Large intestine (tissue), 3 donors: Measurements from ENCODE around the gene GP2. TPM values are rescaled to one million over a fixed set of nuclear protein-coding genes. Genes with fewer than 3 reads are reported as not detected.

Experiments used
- DNase-seq, 2 donors: peaks; one replicate each; pipeline versions ENCODE4 v3.0.0 to v3.0.0-alpha.2; 2013
- H3K27ac ChIP-seq: one replicate; pipeline ENCODE4 v1.5.1; 2013; ENCODE audit warnings: low read length
- H3K27me3 ChIP-seq: 2 replicates; pipeline ENCODE4 v1.6.1; 2013; ENCODE audit warnings: low read length; ENCODE audit not compliant: control insufficient read depth, insufficient read depth
- H3K36me3 ChIP-seq: 2 replicates; pipeline ENCODE4 v1.6.1; 2013; ENCODE audit warnings: low read length; ENCODE audit not compliant: control insufficient read depth, insufficient read depth
- H3K4me1 ChIP-seq: one replicate; pipeline ENCODE4 v1.6.1; 2013; ENCODE audit warnings: low read length; ENCODE audit not compliant: control insufficient read depth, insufficient read depth
- H3K4me3 ChIP-seq: one replicate; pipeline ENCODE4 v1.5.1; 2013; ENCODE audit warnings: low read length
- H3K9me3 ChIP-seq: one replicate; pipeline ENCODE4 v1.6.1; 2013; ENCODE audit warnings: mild to moderate bottlenecking, low read depth, low read length, moderate library complexity; ENCODE audit not compliant: control insufficient read depth
- WGBS: methylation state at CpG from one replicate; pipeline ENCODE4 v1.1.5; 2013; ENCODE audit warnings: low lambda C conversion rate; ENCODE audit not compliant: insufficient coverage; 5-methylcytosine and 5-hydroxymethylcytosine counted together
- polyA plus RNA-seq: library from polyadenylated mRNA; unstranded; fragments of 120-200 nt; gene quantifications from one replicate; pipeline ENCODE4 v1.2.1, GENCODE V29; 2013

GP2 gene
- polyA plus RNA-seq, 1 donor: 5.4 TPM

DNA sequence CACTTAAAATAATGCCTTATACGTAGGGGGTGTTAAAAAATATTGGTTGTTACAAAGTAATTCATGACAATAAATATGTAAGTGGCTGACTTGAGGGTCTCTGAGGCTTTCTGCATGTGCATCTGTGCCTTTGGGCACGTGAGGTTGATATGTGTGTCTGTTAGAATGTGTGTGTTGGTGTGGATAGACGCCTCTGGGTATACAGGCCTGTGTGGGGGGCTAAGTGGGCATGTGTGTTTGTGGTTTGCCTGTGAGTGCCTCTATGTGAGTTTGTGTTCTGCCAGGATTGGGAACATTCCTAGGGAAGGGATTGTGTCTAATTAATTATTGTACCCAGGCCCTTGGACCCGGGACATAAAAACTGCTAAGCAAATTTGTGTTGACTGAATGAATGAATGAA, 19.0 kb downstream of the GP2 start:
- no peaks in the 10 kb centered on the region for H3K4me1 ChIP-seq
- H3K4me3 ChIP-seq: no peak overlapping the region
- no peak for DNase-seq
- no peak overlapping the region for H3K27ac ChIP-seq
- H3K9me3 ChIP-seq: no peaks in the 10 kb centered on the region
- no peaks in the 10 kb centered on the region for H3K27me3 ChIP-seq
- no peaks in the 10 kb centered on the region for H3K36me3 ChIP-seq
- 90% methylated on average over 2 of the region's 4 CpGs for WGBS

DNA sequence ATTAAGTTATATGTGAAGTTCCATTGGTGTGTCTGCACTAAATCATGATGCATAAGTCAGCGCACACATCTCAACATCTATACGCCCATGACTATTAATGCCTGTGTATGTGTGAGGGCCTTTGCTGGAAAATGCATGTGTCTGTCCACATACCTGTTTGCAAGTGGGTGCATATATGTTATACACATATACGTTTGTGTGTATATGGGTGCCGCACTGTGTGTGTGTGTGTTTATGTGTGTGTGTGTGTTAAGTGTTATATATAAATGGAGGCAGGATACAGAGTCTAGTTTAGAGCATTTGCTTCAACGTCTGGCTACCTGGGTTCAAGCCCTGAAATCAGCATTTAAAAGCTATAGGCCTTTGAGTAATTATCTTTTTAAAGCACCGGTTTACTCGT, 19.5 kb downstream of the GP2 start:
- H3K9me3 ChIP-seq: no peaks in the 10 kb centered on the region
- no peak overlapping the region for H3K4me3 ChIP-seq
- DNase-seq: no peak
- H3K36me3 ChIP-seq: no peaks in the 10 kb centered on the region
- no peak overlapping the region for H3K27ac ChIP-seq
- WGBS: no CpG with 5 or more reads among the region's 7 CpGs
- no peaks in the 10 kb centered on the region for H3K27me3 ChIP-seq
- H3K4me1 ChIP-seq: no peaks in the 10 kb centered on the region

DNA sequence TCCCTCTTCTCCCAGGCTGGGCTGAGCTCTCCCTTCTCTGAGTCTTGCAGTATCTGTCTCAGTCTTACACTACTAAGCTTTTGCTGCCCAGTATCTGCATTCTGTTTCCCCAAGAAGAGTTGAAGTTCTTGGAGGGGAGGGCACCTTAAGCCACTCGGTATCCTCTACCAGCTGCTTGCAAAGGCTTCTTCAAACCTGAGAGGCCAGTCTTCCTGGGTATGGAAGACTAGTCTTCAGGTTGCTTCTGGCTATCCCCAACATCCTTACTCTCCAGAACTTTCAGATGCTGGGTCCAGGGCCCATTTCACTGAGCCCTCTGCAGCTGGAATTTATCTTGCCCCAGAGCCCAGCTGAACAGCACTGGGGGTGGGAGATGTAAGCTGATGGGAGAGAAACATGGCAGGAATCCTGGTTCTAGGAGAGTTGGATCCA, 20.1 kb downstream of the GP2 start:
- WGBS: no CpG with 5 or more reads among the region's 1 CpG
- Histone ChIP-seq H3K27me3 (no peaks in the 10 kb centered on the region), H3K27ac (no peak overlapping the region), H3K36me3 (no peaks in the 10 kb centered on the region), H3K4me1 (no peaks in the 10 kb centered on the region), H3K9me3 (no peaks in the 10 kb centered on the region), H3K4me3 (no peak overlapping the region)
- DNase-seq: no peak

DNA sequence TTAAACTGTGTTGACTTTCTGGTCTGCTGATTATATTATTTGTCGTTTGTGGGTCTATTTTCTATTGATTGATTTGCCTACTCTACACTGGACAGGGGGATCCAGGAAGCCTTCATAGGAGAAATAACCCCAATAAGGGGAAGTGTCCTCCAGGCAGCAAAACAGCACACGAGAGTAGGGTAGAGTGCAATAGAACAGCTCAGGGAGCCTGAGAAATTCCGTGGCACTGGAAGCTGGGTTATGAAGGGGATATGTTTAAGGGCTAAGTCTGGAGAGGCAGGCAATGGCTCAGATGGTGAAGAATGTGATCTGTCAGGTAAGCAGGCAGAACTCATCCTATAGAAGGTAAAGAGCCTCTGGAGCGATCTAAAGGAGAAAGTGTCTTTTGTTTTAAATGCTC, 20.9 kb downstream of the GP2 start:
- Histone ChIP-seq H3K4me3 (no peak overlapping the region), H3K4me1 (no peaks in the 10 kb centered on the region)
- WGBS: 100% methylated on average over 1 of the region's 4 CpGs

DNA sequence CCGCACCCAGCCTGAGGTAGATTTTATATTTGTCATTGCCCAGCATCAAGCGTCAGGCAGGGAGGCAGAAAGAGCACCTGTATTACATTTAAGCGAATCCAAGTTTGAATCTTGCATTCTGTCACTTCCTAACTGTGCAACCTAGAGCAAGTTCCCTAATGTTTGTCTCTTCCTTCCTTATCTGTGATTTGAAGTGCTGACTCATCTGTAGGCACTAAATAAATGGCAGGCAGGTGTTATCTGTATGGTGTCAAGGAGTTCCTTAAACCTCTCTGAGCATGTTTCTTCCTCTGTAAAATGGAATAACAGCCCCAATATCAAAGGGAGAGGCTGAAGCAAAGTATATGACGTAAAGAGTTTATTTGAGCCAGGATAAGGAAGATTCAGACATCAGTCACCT, 24.3 kb downstream of the GP2 start:
- Histone ChIP-seq H3K36me3 (no peaks in the 10 kb centered on the region), H3K27me3 (no peaks in the 10 kb centered on the region), H3K4me3 (no peak overlapping the region), H3K4me1 (no peaks in the 10 kb centered on the region), H3K9me3 (no peaks in the 10 kb centered on the region), H3K27ac (no peak overlapping the region)
- no CpG with 5 or more reads among the region's 4 CpGs for WGBS
- DNase-seq: no peak

More for the DNA sequence above, 20.9 kb downstream of the GP2 start:
- H3K9me3 ChIP-seq: no peaks in the 10 kb centered on the region
- no peak for DNase-seq
- H3K27me3 ChIP-seq: no peaks in the 10 kb centered on the region
- H3K27ac ChIP-seq: no peak overlapping the region
- H3K36me3 ChIP-seq: no peaks in the 10 kb centered on the region

DNA sequence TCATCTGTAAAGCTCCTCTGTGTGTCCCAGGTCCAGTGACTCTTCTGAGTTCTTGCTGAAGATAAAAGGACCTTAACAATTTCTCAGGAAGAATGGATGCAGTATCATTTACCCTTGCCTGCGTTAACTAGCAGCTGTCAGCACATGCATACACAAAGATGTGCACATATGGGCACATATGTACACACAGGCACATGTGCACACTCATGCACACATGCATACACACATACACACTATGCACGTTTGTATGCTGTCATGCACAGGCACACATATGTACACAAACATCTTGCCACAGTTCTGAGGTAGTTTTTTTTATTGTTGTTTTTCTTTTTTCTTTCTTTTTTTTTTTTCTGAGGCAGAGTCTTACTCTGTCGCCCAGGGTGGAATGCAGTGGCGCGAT, 24.9 kb downstream of the GP2 start:
- Histone ChIP-seq H3K36me3 (no peaks in the 10 kb centered on the region), H3K27ac (no peak overlapping the region), H3K4me1 (no peaks in the 10 kb centered on the region), H3K27me3 (no peaks in the 10 kb centered on the region), H3K4me3 (no peak overlapping the region), H3K9me3 (no peaks in the 10 kb centered on the region)
- no peak for DNase-seq
- no CpG with 5 or more reads among the region's 5 CpGs for WGBS

DNA sequence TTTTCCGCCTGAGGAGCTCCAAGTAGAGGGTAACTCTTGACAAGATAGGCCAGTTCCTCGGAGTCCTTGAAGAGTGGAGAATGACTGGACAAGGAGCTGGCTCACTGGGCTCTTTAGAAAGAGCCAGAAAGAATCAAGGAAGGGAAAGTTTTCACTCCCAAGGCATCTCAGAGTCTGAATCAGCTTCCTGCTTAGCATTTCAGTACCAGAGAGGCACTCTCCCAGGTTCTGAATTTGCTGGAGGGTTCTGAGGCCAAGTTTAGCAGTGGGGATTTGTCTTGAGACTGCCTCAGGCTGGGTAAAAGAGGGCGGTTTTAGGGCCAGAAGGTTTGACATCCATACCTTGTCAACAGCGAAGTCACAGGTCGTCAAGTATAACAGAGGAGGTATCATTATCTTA, 25.5 kb downstream of the GP2 start:
- no peaks in the 10 kb centered on the region for H3K9me3 ChIP-seq
- no peak for DNase-seq
- H3K27ac ChIP-seq: no peak overlapping the region
- H3K27me3 ChIP-seq: no peaks in the 10 kb centered on the region
- no CpG with 5 or more reads among the region's 5 CpGs for WGBS
- no peaks in the 10 kb centered on the region for H3K36me3 ChIP-seq
- no peak overlapping the region for H3K4me3 ChIP-seq
- H3K4me1 ChIP-seq: no peaks in the 10 kb centered on the region

DNA sequence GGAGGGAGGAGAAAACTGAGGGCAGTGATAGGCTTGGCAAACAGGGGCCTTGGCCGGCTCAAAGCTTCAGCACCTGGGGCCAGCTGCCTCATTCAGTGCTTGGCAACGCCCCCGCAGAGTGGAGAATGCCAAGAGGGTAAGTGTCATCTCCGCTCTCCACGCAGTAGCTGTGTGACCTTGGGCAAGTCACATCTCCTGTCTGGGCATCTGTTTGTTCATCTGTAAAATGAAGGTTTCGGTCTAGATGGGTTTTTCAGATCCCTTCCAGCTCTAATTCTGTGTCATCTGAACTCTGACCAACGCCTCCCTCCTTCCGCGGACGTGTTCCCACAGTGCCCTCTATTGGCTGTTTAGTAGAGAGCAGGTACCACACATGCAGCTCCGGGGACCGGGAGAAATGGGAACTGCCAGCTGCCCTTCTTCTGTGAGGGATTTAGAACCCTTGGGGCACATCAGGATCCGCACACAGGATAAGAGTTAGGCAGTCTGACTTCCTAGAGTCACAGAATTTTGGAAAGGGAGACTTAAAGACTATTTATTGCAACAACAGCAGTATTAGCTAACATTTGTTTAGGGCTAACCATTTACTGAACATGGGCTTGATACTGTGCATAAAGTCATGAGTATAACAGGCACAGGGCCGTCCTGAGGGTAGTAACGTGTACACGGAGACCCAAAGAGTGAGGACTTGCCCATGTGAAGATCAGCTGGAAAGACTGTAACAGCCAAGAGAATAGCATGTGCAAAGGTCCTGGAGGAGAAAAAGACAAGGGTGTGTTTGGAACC, 26.8 kb downstream of the GP2 start:
- H3K4me1 ChIP-seq: no peaks in the 10 kb centered on the region
- no peaks in the 10 kb centered on the region for H3K36me3 ChIP-seq
- no peak overlapping the region for H3K27ac ChIP-seq
- no peaks in the 10 kb centered on the region for H3K9me3 ChIP-seq
- no peak overlapping the region for H3K4me3 ChIP-seq
- 0% methylated on average over 1 of the region's 16 CpGs for WGBS
- DNase-seq: peak; percentile 41 to 47
- H3K27me3 ChIP-seq: no peaks in the 10 kb centered on the region

DNA sequence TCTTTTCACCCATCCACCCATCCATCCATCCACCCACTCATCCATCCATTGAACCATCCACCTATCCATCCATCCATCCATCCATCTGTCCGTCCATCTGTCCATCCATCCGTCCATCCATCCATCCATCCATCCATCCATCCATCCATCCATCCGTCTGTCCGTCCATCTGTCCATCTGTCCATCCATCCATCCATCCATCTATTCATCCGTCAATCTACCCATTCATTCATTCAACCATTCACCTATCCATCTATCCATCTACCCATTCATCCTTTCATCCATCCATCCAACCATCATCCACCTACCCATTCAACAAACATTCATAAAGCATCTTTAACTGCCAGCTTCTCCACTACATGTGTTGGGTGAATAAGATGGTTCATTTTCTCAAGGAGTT, 28.9 kb downstream of the GP2 start:
- no peaks in the 10 kb centered on the region for H3K4me1 ChIP-seq
- H3K27me3 ChIP-seq: no peaks in the 10 kb centered on the region
- WGBS: 88% methylated on average over 4 of the region's 5 CpGs
- no peak overlapping the region for H3K4me3 ChIP-seq
- H3K27ac ChIP-seq: no peak overlapping the region
- no peak for DNase-seq
- no peaks in the 10 kb centered on the region for H3K9me3 ChIP-seq
- H3K36me3 ChIP-seq: no peaks in the 10 kb centered on the region

DNA sequence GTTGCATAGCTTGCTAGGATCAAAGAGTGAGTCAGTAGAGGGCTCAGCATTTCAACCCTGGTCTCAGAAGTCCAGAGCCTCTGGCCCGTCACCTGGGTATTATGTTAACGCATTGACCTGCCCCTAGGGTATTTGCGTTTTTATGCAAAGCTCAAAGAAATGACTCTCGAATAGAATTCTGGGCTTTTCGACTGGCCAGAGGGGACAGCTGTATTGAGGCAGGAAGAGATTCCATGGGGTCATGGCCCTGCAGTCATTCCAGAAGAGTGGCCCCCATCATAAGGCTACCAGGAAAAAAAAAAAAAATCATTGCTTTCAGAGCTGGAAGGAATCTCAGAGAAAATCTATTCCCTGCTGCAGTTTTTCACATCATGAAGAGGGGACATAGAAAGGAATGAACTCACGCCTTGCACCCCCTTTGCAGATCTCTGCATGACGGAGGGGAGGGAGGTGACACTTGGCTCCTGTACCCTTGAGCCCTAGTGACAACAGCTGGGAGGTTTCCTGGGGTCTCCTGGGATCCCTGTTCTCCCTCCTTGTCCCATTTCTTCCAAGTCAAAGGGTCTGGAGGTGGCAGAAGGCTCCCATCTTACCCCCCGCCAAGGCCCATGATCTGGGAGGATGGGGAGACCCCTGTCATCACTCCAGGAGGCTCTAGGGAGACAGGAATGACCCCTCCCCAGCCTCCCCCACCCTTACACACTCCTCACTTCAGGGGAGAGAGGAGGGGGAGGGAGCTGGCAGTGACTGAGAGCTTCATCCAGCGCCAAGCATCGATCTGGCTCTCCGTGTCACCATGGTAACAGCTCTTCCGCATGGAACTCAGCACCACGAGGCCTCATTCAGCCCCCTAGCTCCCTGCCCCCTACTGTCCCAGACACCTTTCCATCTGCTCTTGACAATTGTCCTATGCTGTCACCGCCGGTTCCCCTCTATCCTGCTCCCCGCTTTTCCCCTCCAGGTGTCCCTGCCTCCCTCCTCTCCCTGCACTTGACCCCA, 35.8 kb downstream of the GP2 start:
- 51% methylated on average over 3 of the region's 16 CpGs for WGBS
- no peaks in the 10 kb centered on the region for H3K36me3 ChIP-seq
- peaks cover 9% of the 10 kb centered on the region for H3K27me3 ChIP-seq
- no peaks in the 10 kb centered on the region for H3K4me1 ChIP-seq
- H3K4me3 ChIP-seq: no peak overlapping the region
- H3K9me3 ChIP-seq: no peaks in the 10 kb centered on the region
- no peak for DNase-seq
- no peak overlapping the region for H3K27ac ChIP-seq
